HT1080 (cell line): ENCODE measurements around the gene CFAP119. TPM values are rescaled to one million over a fixed set of nuclear protein-coding genes. Genes with fewer than 3 reads are reported as not detected.

Experiments
- DNase-seq: peaks from one replicate; pipeline ENCODE4 v3.0.0-alpha.2; 2015; ENCODE audit warnings: low read depth
- small RNA-seq: library from RNA; depleted of rRNA; stranded (forward); fragments of <200 nt; gene quantifications from one replicate; pipeline ENCODE3, GENCODE V24; 2014
- total RNA-seq: library from RNA; depleted of rRNA; stranded (reverse); fragments of >200 nt; shearing (Covaris generic); gene quantifications from 2 replicates; pipeline ENCODE4 v1.2.3, GENCODE V29; 2014; rRNA removed

CFAP119 gene
- total RNA-seq, 1 experiment from 2014 or later: 5.7 TPM

GRCh38 chr16:30711712-30712111 is 50.1 kb downstream of the CFAP119 start:
- no peak for DNase-seq

- no peak for DNase-seq
These were observed 50.9 kb downstream of the CFAP119 start for GRCh38 chr16:30710971-30711370.

Small RNA genes lying within 50 kb of the gene (small RNA-seq; reads per million reads assigned to genes)
- gene SNORA30: 5.2 reads per million, percentile 89 among the genes with 10 or more reads in this experiment

Other genes starting within 250 kb of the CFAP119 start
- 67.2 and 76.7 TPM in 2 replicates for gene ZNF768, start 235.5 kb downstream of the CFAP119 start, total RNA-seq
- gene ZNF747, start 227.2 kb downstream of the CFAP119 start, total RNA-seq: 7.3 and 9.5 TPM in 2 replicates
- gene ZNF764, start 203.7 kb downstream of the CFAP119 start, total RNA-seq: 4.4 and 4.9 TPM in 2 replicates
- gene ZNF688, start 190.3 kb downstream of the CFAP119 start, total RNA-seq: 6.5 and 7.2 TPM in 2 replicates
- gene ZNF785, start 176.4 kb downstream of the CFAP119 start, total RNA-seq: 5.4 and 7.7 TPM in 2 replicates
- gene ZNF689, start 151.7 kb downstream of the CFAP119 start, total RNA-seq: 9.5 and 10.6 TPM in 2 replicates
- gene PRR14, start 111.1 kb downstream of the CFAP119 start, total RNA-seq: 11.0 and 26.6 TPM in 2 replicates
- gene FBRS, start 103.6 kb downstream of the CFAP119 start, total RNA-seq: 20.0 and 23.1 TPM in 2 replicates
- gene SRCAP, start 62.9 kb downstream of the CFAP119 start, total RNA-seq: 17.3 and 22.9 TPM in 2 replicates
- 24.8 and 25.7 TPM in 2 replicates for gene PHKG2, start 13.6 kb downstream of the CFAP119 start, total RNA-seq
- 96.2 and 104 TPM in 2 replicates for gene RNF40, start 260 bp upstream of the CFAP119 start, total RNA-seq
- gene ZNF629, start 25.1 kb upstream of the CFAP119 start, total RNA-seq: 14.5 and 15.9 TPM in 2 replicates
- gene BCL7C, start 132.0 kb upstream of the CFAP119 start, total RNA-seq: 42.5 and 56.2 TPM in 2 replicates
- gene CTF1, start 134.6 kb upstream of the CFAP119 start, total RNA-seq: not detected in 2 replicates
- 61.1 and 70.8 TPM in 2 replicates for gene FBXL19, start 161.5 kb upstream of the CFAP119 start, total RNA-seq
- 9.4 and 10.5 TPM in 2 replicates for gene ORAI3, start 187.0 kb upstream of the CFAP119 start, total RNA-seq
- 3.1 and 5.3 TPM in 2 replicates for gene SETD1A, start 195.7 kb upstream of the CFAP119 start, total RNA-seq
- gene HSD3B7, start 223.1 kb upstream of the CFAP119 start, total RNA-seq: 7.3 and 8.9 TPM in 2 replicates
- 1.0 and 2.1 TPM in 2 replicates for gene STX1B, start 248.6 kb upstream of the CFAP119 start, total RNA-seq